H1 (cell line): ENCODE results near the gene LBR. TPM values are rescaled to one million over a fixed set of nuclear protein-coding genes. Genes with fewer than 3 reads are reported as not detected.

Experiments
- CTCF ChIA-PET: fragments of 300-600 bp; sonication (Branson Sonifier 250); formaldehyde crosslinking; loops from one replicate; lab custom pipeline; 2021; ENCODE audit not compliant: partially characterized antibody; lab: Charles Lee
- POLR2A ChIA-PET: fragments of 300-600 bp; sonication (Branson Sonifier 250); formaldehyde crosslinking; loops from one replicate; lab custom pipeline; 2021; ENCODE audit warnings: inconsistent platforms; ENCODE audit not compliant: partially characterized antibody; lab: Charles Lee
- DNase-seq, 2 experiments: peaks; one replicate each; pipeline versions ENCODE4 v3.0.0 to v3.0.0-alpha.2; 2010 to 2022; ENCODE audit warnings: low spot score in 2 of 2, low read depth in 1 of 2, mixed read lengths in 1 of 2
- FAIRE-seq: peaks from 2 replicates; lab custom pipeline; 2011; peaks lifted over from hg19 to GRCh38; lab: Jason Lieb, UNC
- H2AFZ ChIP-seq: 2 replicates; pipeline ENCODE4 v1.8.1; 2012; ENCODE audit warnings: low read length, inconsistent platforms
- H2AK5ac ChIP-seq: 2 replicates; pipeline ENCODE4 v1.6.1; 2013; ENCODE audit warnings: low read depth, low read length
- H2BK120ac ChIP-seq: replicated peaks from 2 replicates; pipeline ENCODE3; 2013; ENCODE audit warnings: low read depth, low read length, inconsistent platforms
- H2BK12ac ChIP-seq: 2 replicates; pipeline ENCODE4 v1.6.1; 2013; ENCODE audit warnings: low read depth, low read length
- H2BK15ac ChIP-seq: 2 replicates; pipeline ENCODE4 v1.6.1; 2013; ENCODE audit warnings: low read length
- H2BK20ac ChIP-seq: 2 replicates; pipeline ENCODE4 v1.6.1; 2013; ENCODE audit warnings: low read length
- H2BK5ac ChIP-seq: 2 replicates; pipeline ENCODE4 v1.6.1; 2013; ENCODE audit warnings: low read depth, low read length
- H3K14ac ChIP-seq: 2 replicates; pipeline ENCODE4 v1.6.1; 2013; ENCODE audit warnings: inconsistent platforms; ENCODE audit not compliant: insufficient read length
- H3K18ac ChIP-seq: 2 replicates; pipeline ENCODE4 v1.6.1; 2013; ENCODE audit warnings: low read length; ENCODE audit errors: extremely low read depth
- H3K23ac ChIP-seq: 2 replicates; pipeline ENCODE4 v1.6.1; 2013; ENCODE audit warnings: inconsistent platforms; ENCODE audit not compliant: insufficient read length
- H3K23me2 ChIP-seq: 2 replicates; pipeline ENCODE4 v1.6.1; 2013; ENCODE audit warnings: low read depth, low read length
- H3K27ac ChIP-seq: 2 replicates; pipeline ENCODE4 v1.6.1; 2011; ENCODE audit warnings: low read depth, low read length, inconsistent platforms
- H3K27me3 ChIP-seq, 4 experiments: replicated peaks in 1 of 4; 1 replicate in 1 of 4; 2 replicates in 3 of 4; pipeline versions ENCODE4 v1.6.1 to v1.8.1; 2011 to 2013; ENCODE audit warnings: low read length in 3 of 4, mild to moderate bottlenecking in 3 of 4, inconsistent platforms in 2 of 4, mixed read lengths in 2 of 4, moderate library complexity in 1 of 4; ENCODE audit not compliant: control insufficient read depth in 3 of 4, insufficient read depth in 3 of 4; ENCODE audit errors: extremely low read depth in 1 of 4
- H3K36me3 ChIP-seq, 4 experiments: 2 replicates each; pipeline versions ENCODE4 v1.6.1 to v1.8.1; 2011 to 2013; ENCODE audit warnings: mild to moderate bottlenecking in 4 of 4, low read length in 3 of 4, moderate library complexity in 2 of 4, control low read depth in 1 of 4, inconsistent platforms in 1 of 4; ENCODE audit not compliant: insufficient read depth in 4 of 4, control insufficient read depth in 2 of 4
- H3K4ac ChIP-seq: replicated peaks from 2 replicates; pipeline ENCODE3; 2013; ENCODE audit warnings: low read length, low read depth, mixed read lengths, inconsistent platforms; ENCODE audit not compliant: insufficient read length
- H3K4me1 ChIP-seq, 4 experiments: replicated peaks in 1 of 4; 1 replicate in 1 of 4; 2 replicates in 3 of 4; pipeline versions ENCODE4 v1.6.1 to v1.8.1; 2011 to 2013; ENCODE audit warnings: low read length in 3 of 4, inconsistent platforms in 2 of 4, mixed read lengths in 1 of 4; ENCODE audit not compliant: insufficient read depth in 4 of 4, control insufficient read depth in 3 of 4
- H3K4me2 ChIP-seq, 2 experiments: 2 replicates each; pipeline versions ENCODE4 v1.6.1 to v1.8.1; 2011 to 2013; ENCODE audit warnings: low read depth in 2 of 2, low read length in 2 of 2, control low read depth in 1 of 2, inconsistent platforms in 1 of 2, mild to moderate bottlenecking in 1 of 2; ENCODE audit not compliant: insufficient read depth in 1 of 2
- H3K4me3 ChIP-seq, 4 experiments: fragments of 200-600, 300-600 bp in 1 of 4; sonication (generic), shearing (Covaris generic), sonication (Bioruptor Twin) in 1 of 4; 2 replicates each; pipeline versions ENCODE4 v1.5.1 to v1.8.1; 2011 to 2016; ENCODE audit warnings: low read length in 4 of 4, low read depth in 3 of 4, control low read depth in 2 of 4, inconsistent platforms in 2 of 4, mild to moderate bottlenecking in 2 of 4, mixed read lengths in 1 of 4, moderate library complexity in 1 of 4; ENCODE audit not compliant: insufficient read depth in 2 of 4; ENCODE audit errors: extremely low read depth in 1 of 4
- H3K56ac ChIP-seq: replicated peaks from 2 replicates; pipeline ENCODE3; 2013; ENCODE audit warnings: low read depth, mild to moderate bottlenecking, mixed read lengths, low read length, inconsistent platforms; ENCODE audit not compliant: insufficient read length
- H3K79me1 ChIP-seq: 2 replicates; pipeline ENCODE4 v1.6.1; 2013; ENCODE audit warnings: low read depth, low read length, control low read depth
- H3K79me2 ChIP-seq, 2 experiments: 2 replicates each; pipeline versions ENCODE4 v1.6.1 to v1.8.1; 2012 to 2013; ENCODE audit warnings: low read length in 2 of 2, mild to moderate bottlenecking in 2 of 2, inconsistent platforms in 1 of 2; ENCODE audit not compliant: insufficient read depth in 2 of 2, control insufficient read depth in 1 of 2
- H3K9ac ChIP-seq, 4 experiments: replicated peaks in 1 of 4; 1 replicate in 1 of 4; 2 replicates in 3 of 4; pipeline versions ENCODE4 v1.6.1 to v1.8.1; 2011 to 2013; ENCODE audit warnings: low read depth in 3 of 4, low read length in 3 of 4, control low read depth in 2 of 4, mild to moderate bottlenecking in 2 of 4, moderate library complexity in 2 of 4, inconsistent platforms in 1 of 4; ENCODE audit errors: extremely low read depth in 1 of 4
- H3K9me3 ChIP-seq, 2 experiments: 2 replicates each; pipeline versions ENCODE4 v1.6.1 to v1.8.1; 2012 to 2013; ENCODE audit warnings: mild to moderate bottlenecking in 2 of 2, moderate library complexity in 2 of 2, control low read depth in 1 of 2, inconsistent platforms in 1 of 2, low read depth in 1 of 2, low read length in 1 of 2, mixed read lengths in 1 of 2; ENCODE audit not compliant: insufficient read depth in 2 of 2
- H4K20me1 ChIP-seq, 2 experiments: replicated peaks in 1 of 2; 2 replicates each; pipeline versions ENCODE3 to v1.8.1; 2011 to 2013; ENCODE audit warnings: inconsistent platforms in 2 of 2, low read length in 2 of 2, mild to moderate bottlenecking in 1 of 2; ENCODE audit not compliant: insufficient read depth in 2 of 2, control insufficient read depth in 1 of 2
- H4K5ac ChIP-seq: 2 replicates; pipeline ENCODE4 v1.6.1; 2013; ENCODE audit warnings: low read length, low read depth, mixed read lengths, inconsistent platforms; ENCODE audit not compliant: insufficient read length
- H4K8ac ChIP-seq: 2 replicates; pipeline ENCODE4 v1.8.0; 2013; ENCODE audit warnings: mild to moderate bottlenecking, moderate library complexity, low read length, inconsistent platforms; ENCODE audit not compliant: insufficient read depth; ENCODE audit errors: extremely low read depth
- H4K91ac ChIP-seq: replicated peaks from 2 replicates; pipeline ENCODE3; 2013; ENCODE audit warnings: low read length, mixed read lengths, inconsistent platforms; ENCODE audit not compliant: insufficient read length
- CHD2 ChIP-seq: IDR thresholded peaks from 2 replicates; pipeline ENCODE4 v1.6.1; 2012; ENCODE audit warnings: low read length, improper control_type of control experiment
- CREB1 ChIP-seq: IDR thresholded peaks from 2 replicates; pipeline ENCODE4 v1.6.1; 2012; ENCODE audit warnings: inconsistent platforms
- RAD21 ChIP-seq, 2 experiments: IDR thresholded peaks in 1 of 2; conservative IDR thresholded peaks in 1 of 2; 2 replicates each; pipeline ENCODE4 v1.6.1; 2011; ENCODE audit warnings: low read depth in 2 of 2, low read length in 2 of 2, improper control_type of control experiment in 1 of 2, inconsistent platforms in 1 of 2, mild to moderate bottlenecking in 1 of 2, moderate library complexity in 1 of 2
- SAP30 ChIP-seq: fragments of 300-600 bp; sonication (generic); IDR thresholded peaks from 2 replicates; pipeline ENCODE4 v1.7.1; 2012; ENCODE audit warnings: low read length, moderate library complexity, mild to moderate bottlenecking, inconsistent platforms; ENCODE audit not compliant: insufficient read depth, insufficient replicate concordance
- SIX5 ChIP-seq: IDR thresholded peaks from 2 replicates; pipeline ENCODE4 v1.6.1; 2011; ENCODE audit warnings: mild to moderate bottlenecking, low read depth, low read length
- YY1 ChIP-seq: IDR thresholded peaks from 2 replicates; pipeline ENCODE4 v1.6.1; 2011; ENCODE audit warnings: low read depth, mild to moderate bottlenecking, low read length
- WGBS, 2 experiments: shearing (Covaris generic) in 1 of 2; methylation state at CpG; one replicate each; pipeline versions ENCODE4 v1.1.6 to v1.1.7; 2013 to 2015; ENCODE audit warnings: low lambda C conversion rate in 2 of 2, mixed read lengths in 2 of 2, inconsistent platforms in 1 of 2, low coverage in 1 of 2, missing lambda C conversion rate in 1 of 2; ENCODE audit not compliant: insufficient replicate concordance in 2 of 2, insufficient coverage in 1 of 2, insufficient read length in 1 of 2; ENCODE audit errors: extremely low coverage in 1 of 2, missing lambda C conversion rate in 1 of 2; 5-methylcytosine and 5-hydroxymethylcytosine counted together
- polyA plus RNA-seq, 7 experiments: library from polyadenylated mRNA; depleted of rRNA in 3 of 7; stranded (reverse) in 5 of 7; unstranded in 2 of 7; fragments of >200 nt in 5 of 7; fragments of 200-250 nt in 2 of 7; gene quantifications; 1 replicate in 5 of 7; 2 replicates in 1 of 7; 4 replicates in 1 of 7; pipeline versions ENCODE4 v1.2.1 to v1.2.3, GENCODE V29; 2011 to 2013; ENCODE audit warnings: missing spikeins in 2 of 7, mixed read lengths in 2 of 7
- total RNA-seq: library from RNA; stranded (reverse); fragmentation: NEBNext Ultra II Directional; extraction: Animal tissue kit (Norgen Biotek cat#: 25700); gene quantifications from 2 replicates; pipeline ENCODE4 v1.2.1, GENCODE V29; 2021
- TF ChIP-seq, protein P1 (sequence below): IDR thresholded peaks from 2 replicates; pipeline ENCODE4 v1.6.1; 2011; ENCODE audit warnings: low read depth, mild to moderate bottlenecking, low read length; ENCODE audit not compliant: insufficient read depth

LBR gene
- total and polyA plus RNA-seq, 2 of the 8 experiments (the other 6 are each of a cell fraction or from before 2014, with no cell fraction given): 32.1 to 89.8 TPM

DNA sequence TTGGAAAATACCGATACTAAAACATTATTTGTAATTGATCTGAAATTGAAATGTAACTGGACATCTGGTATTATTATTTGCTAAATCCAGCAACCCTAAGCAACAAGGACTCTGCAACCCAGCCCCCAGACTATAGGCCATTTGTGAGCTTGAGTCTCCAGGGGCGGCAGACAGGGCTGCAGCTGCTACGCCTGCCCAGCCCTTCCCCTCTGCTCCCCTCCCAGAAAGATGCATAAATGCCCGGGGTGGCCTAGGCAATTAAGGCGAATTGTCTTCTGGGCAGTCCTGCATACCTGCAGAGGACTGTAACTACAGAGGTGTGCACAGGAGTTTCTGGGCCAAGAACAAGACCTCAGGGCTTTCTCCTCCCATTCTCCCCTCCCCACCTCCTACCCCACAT, 41.2 kb upstream of the LBR start:
- Histone ChIP-seq H2BK5ac (no peak overlapping the region), H3K4me1 (peaks cover 6 to 10% (median 9%) of the 10 kb centered on the region in 4 experiments), H3K4me3 (no peak overlapping the region), H3K27ac (no peak overlapping the region), H3K79me1 (no peaks in the 10 kb centered on the region), H2BK120ac (no peak overlapping the region), H3K9me3 (no peaks in the 10 kb centered on the region), H2AFZ (no peak overlapping the region), H2BK20ac (no peak overlapping the region), H3K23ac (no peak overlapping the region), H3K4ac (no peak overlapping the region), H3K23me2 (no peaks in the 10 kb centered on the region), H2AK5ac (no peak overlapping the region), H4K5ac (no peak overlapping the region), H4K8ac (no peak overlapping the region), H3K36me3 (no peaks in the 10 kb centered on the region), H3K9ac (no peak overlapping the region), H2BK12ac (no peak overlapping the region), H4K91ac (no peak overlapping the region), H3K27me3 (no peaks in the 10 kb centered on the region), H3K18ac (no peak overlapping the region), H3K56ac (no peak overlapping the region), H3K14ac (no peak overlapping the region), H2BK15ac (no peak overlapping the region), H4K20me1 (no peaks in the 10 kb centered on the region), H3K79me2 (no peaks in the 10 kb centered on the region), H3K4me2 (no peak overlapping the region)
- WGBS, 2 experiments: 89% methylated on average over 5 of the region's 5 CpGs; no CpG with 5 or more reads in 1 of the 2 experiments
- DNase-seq (no peak), FAIRE-seq (no peak)
- TF ChIP-seq RAD21 (IDR thresholded peaks at IDR 0.05 in 1 of 2, conservative IDR thresholded peaks at IDR 0.05 in 1 of 2; ENCODE audit: low read depth in 2 of 2, low read length in 2 of 2): no peak
- no peak for TF ChIP-seq SAP30
- no peak for TF ChIP-seq CHD2
- no peak for TF ChIP-seq CREB1
- TF ChIP-seq SIX5: no peak
- TF ChIP-seq, protein P1, sequence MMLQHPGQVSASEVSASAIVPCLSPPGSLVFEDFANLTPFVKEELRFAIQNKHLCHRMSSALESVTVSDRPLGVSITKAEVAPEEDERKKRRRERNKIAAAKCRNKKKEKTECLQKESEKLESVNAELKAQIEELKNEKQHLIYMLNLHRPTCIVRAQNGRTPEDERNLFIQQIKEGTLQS: no peak
- no peak for TF ChIP-seq YY1
- ChIA-PET CTCF (interaction anchor here (0.6 to 2.7 kb wide), 13 partner anchors 9 to 518 kb away, joined by 3 to 8 read pairs (median 3); no protein-coding TSS in a partner anchor), POLR2A (interaction anchor here (1.3 to 2.0 kb wide), 4 partner anchors 8 to 380 kb away, joined by 3 to 6 read pairs (median 4); no protein-coding TSS in a partner anchor)
